Gastrocnemius medialis (tissue), 4 donors: ENCODE data around the gene RUNDC1.

Experiments
- POLR2A ChIP-seq, 2 donors: fragments of 450-650 bp; IDR thresholded peaks; one replicate each; pipeline ENCODE4 v1.6.1; 2017; ENCODE audit warnings: antibody characterized with exemption in 2 of 2, mild to moderate bottlenecking in 2 of 2, moderate library complexity in 2 of 2
- TF ChIP-seq, protein P1 (sequence below), 5 experiments: fragments of 450-650 bp in 3 of 5; fragments of 200-600 bp in 2 of 5; sonication (generic) in 2 of 5; IDR thresholded peaks in 4 of 5; conservative IDR thresholded peaks in 1 of 5; 1 replicate in 4 of 5; 2 replicates in 1 of 5; pipeline ENCODE4 v1.5.1; 2016 to 2019; ENCODE audit warnings: antibody characterized with exemption in 5 of 5, mild to moderate bottlenecking in 3 of 5, moderate library complexity in 3 of 5

DNA sequence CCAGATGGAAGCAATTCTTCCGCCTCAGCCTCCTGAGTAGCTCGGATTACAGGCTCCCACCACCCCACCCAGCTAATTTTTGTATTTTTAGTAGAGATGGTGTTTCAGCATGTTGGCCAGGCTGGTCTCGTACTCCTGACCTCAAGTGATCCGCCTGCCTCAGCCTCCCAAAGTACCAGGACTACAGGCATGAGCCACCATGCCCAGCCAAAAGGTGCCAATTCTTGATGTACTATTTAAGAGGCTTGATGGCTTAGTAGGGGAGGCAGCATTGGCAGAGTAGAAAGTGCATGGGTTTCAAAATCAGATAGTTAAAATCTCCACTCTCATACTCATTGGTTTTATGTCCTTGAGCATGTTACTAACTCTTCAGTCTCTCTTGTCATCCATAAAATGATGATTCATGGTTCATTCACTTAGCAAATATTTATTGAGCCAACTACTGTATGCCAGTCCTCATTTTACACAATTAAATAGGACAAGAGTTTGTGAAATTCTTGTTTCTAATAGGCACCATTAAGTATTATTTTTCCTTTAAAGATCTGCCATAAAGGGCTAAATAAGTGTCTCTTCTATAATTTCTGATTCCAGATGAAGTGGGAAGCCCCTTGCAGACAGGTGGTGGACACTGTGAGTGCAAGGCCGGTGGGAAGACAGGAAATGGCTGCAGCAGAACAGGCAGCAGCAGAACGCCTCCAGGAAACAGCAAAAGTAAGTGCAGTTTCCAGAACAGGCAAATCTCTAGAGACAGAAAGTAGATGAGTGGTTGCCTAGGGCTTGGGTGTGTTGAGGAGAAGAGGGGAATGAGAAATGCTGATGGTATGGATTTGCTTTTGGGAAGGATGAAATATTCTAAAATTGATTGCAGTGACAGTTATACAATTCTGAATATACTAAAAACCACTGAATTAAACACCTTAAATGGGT, 9.6 kb downstream of the RUNDC1 start:
- TF ChIP-seq, protein P1, sequence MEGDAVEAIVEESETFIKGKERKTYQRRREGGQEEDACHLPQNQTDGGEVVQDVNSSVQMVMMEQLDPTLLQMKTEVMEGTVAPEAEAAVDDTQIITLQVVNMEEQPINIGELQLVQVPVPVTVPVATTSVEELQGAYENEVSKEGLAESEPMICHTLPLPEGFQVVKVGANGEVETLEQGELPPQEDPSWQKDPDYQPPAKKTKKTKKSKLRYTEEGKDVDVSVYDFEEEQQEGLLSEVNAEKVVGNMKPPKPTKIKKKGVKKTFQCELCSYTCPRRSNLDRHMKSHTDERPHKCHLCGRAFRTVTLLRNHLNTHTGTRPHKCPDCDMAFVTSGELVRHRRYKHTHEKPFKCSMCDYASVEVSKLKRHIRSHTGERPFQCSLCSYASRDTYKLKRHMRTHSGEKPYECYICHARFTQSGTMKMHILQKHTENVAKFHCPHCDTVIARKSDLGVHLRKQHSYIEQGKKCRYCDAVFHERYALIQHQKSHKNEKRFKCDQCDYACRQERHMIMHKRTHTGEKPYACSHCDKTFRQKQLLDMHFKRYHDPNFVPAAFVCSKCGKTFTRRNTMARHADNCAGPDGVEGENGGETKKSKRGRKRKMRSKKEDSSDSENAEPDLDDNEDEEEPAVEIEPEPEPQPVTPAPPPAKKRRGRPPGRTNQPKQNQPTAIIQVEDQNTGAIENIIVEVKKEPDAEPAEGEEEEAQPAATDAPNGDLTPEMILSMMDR (IDR thresholded peaks at IDR 0.05 in 4 of 5, conservative IDR thresholded peaks at IDR 0.05 in 1 of 5), result no peak
- no peak for TF ChIP-seq POLR2A (IDR thresholded peaks at IDR 0.05)
